ENCODE measurements around the gene FAM9A. TPM values are rescaled to one million over a fixed set of nuclear protein-coding genes. Genes with fewer than 3 reads are reported as not detected.
A peak's percentile ranks its signal among the peaks of the same experiment; 100 is the strongest.

FAM9A gene
- polyA plus RNA-seq, 2 of the 4 experiments (the other 2 are of a cell fraction): not detected

GRCh38 chrX:8783714-8784098 is 17.5 kb downstream of the FAM9A start:
- H3K4me3 ChIP-seq: no peak overlapping the region
- DNase-seq (ENCODE audit: low read depth in 1 of 2, low spot score in 1 of 2) (no peak), FAIRE-seq (no peak), ATAC-seq (no peak)
- H3K4me1 ChIP-seq: no peaks in the 10 kb centered on the region
- POLR2A ChIA-PET: no interaction called here
- no peaks in the 10 kb centered on the region for H3K9me3 ChIP-seq
- CTCF ChIA-PET: interaction anchor here (0.9 to 1.2 kb wide), 3 partner anchors 10 to 928 kb away, joined by 4 to 6 read pairs (median 4); no protein-coding TSS in a partner anchor
- WGBS (ENCODE audit: missing lambda C conversion rate): 84% methylated on average over 7 of the region's 19 CpGs
- H3K4me2 ChIP-seq: no peak overlapping the region
- no peak for TF ChIP-seq MYC (IDR thresholded peaks at IDR 0.05; ENCODE audit: borderline replicate concordance, low read length)
- no peak for TF ChIP-seq ESRRA (IDR thresholded peaks at IDR 0.05; ENCODE audit: borderline replicate concordance, low read length)
- no peak for TF ChIP-seq NPAS2 (CRISPR knock-in tag; IDR thresholded peaks at IDR 0.05; ENCODE audit: borderline replicate concordance)
- TF ChIP-seq CTCF (IDR thresholded peaks at IDR 0.05): no peak
- no peak for TF ChIP-seq CHD2 (IDR thresholded peaks at IDR 0.05; ENCODE audit: low read length, partially characterized antibody)
- TF ChIP-seq RARB (CRISPR knock-in tag; IDR thresholded peaks at IDR 0.05): no peak
- H3K27ac ChIP-seq: no peak overlapping the region

GRCh38 chrX:8783097-8783713 is 18.0 kb downstream of the FAM9A start:
- POLR2A ChIA-PET: no interaction called here
- H3K4me1 ChIP-seq: no peaks in the 10 kb centered on the region
- WGBS (ENCODE audit: missing lambda C conversion rate): 68% methylated on average over 18 of the region's 32 CpGs
- H3K9me3 ChIP-seq: no peaks in the 10 kb centered on the region
- no peak for FAIRE-seq
- DNase-seq (ENCODE audit: low read depth in 1 of 2, low spot score in 1 of 2): peak; percentile 11 to 55
- H3K4me2 ChIP-seq: peak overlapping the region; percentile 49
- ATAC-seq: peak; percentile 70 to 89; a peak in 4 of 6 replicates
- no peak overlapping the region; the same call in 2 of the 3 replicates for H3K4me3 ChIP-seq
- CTCF ChIA-PET: interaction anchor here (0.7 to 1.2 kb wide), 4 partner anchors 10 to 928 kb away, joined by 3 to 6 read pairs (median 4); no protein-coding TSS in a partner anchor
- no peak overlapping the region for H3K27ac ChIP-seq
- TF ChIP-seq HOXB5 (CRISPR knock-in tag; IDR thresholded peaks at IDR 0.05): no peak
- no peak for TF ChIP-seq CEBPB (IDR thresholded peaks at IDR 0.05)
- no peak for TF ChIP-seq HES2 (IDR thresholded peaks at IDR 0.05)
- TF ChIP-seq CTCF (IDR thresholded peaks at IDR 0.05): peak; percentile 33; the same call in 2 of the 3 replicates
- no peak for TF ChIP-seq EHMT2 (IDR thresholded peaks at IDR 0.05; ENCODE audit: low read depth)
- no peak for TF ChIP-seq TP53 (CRISPR knock-in tag; IDR thresholded peaks at IDR 0.05)
- TF ChIP-seq ZNF302 (CRISPR knock-in tag; IDR thresholded peaks at IDR 0.05): no peak
- no peak for TF ChIP-seq ZC3H11A (IDR thresholded peaks at IDR 0.05)
- TF ChIP-seq CBX8 (IDR thresholded peaks at IDR 0.05): no peak
- TF ChIP-seq FOXS1 (CRISPR knock-in tag; IDR thresholded peaks at IDR 0.05): no peak
- 0 out of 3 replicates have a peak, but pooled peaks have one; percentile 16 for TF ChIP-seq SMC3 (IDR thresholded peaks at IDR 0.05)
- TF ChIP-seq POLR2A (IDR thresholded peaks at IDR 0.05; ENCODE audit: low read length): no peak
- no peak for TF ChIP-seq CBX2 (IDR thresholded peaks at IDR 0.05; ENCODE audit: borderline replicate concordance, low read depth)
- TF ChIP-seq RAD21 (conservative IDR thresholded peaks at IDR 0.05 in 1 of 2, IDR thresholded peaks at IDR 0.05 in 1 of 2): peak; percentile 44 to 61; a peak in 3 of 5 replicates
- no peak for TF ChIP-seq FOSB (CRISPR knock-in tag; IDR thresholded peaks at IDR 0.05)
- no peak for TF ChIP-seq E2F6 (IDR thresholded peaks at IDR 0.05; ENCODE audit: borderline replicate concordance, low read depth)
- no peak for TF ChIP-seq POLR2AphosphoS2 (conservative IDR thresholded peaks at IDR 0.05; ENCODE audit: low read length)
- TF ChIP-seq HEYL (CRISPR knock-in tag; IDR thresholded peaks at IDR 0.05): no peak

Measured in A549 (cell line).